HG02981 (cell line): ENCODE data around the gene NDST1.

ENCODE experiments used
- ATAC-seq: cut with Tn5 transposase; IDR thresholded peaks from one replicate; pipeline ENCODE4 v1.9.1; 2021; ENCODE audit warnings: mild to moderate bottlenecking, moderate library complexity; ENCODE audit not compliant: unreplicated experiment

Gene NDST1

GRCh38 chr5:150521939-150522503, 14.1 kb downstream of the NDST1 start:
- no peak for ATAC-seq

- no peak for ATAC-seq
These were observed 14.8 kb downstream of the NDST1 start for GRCh38 chr5:150522504-150523414.

DNA sequence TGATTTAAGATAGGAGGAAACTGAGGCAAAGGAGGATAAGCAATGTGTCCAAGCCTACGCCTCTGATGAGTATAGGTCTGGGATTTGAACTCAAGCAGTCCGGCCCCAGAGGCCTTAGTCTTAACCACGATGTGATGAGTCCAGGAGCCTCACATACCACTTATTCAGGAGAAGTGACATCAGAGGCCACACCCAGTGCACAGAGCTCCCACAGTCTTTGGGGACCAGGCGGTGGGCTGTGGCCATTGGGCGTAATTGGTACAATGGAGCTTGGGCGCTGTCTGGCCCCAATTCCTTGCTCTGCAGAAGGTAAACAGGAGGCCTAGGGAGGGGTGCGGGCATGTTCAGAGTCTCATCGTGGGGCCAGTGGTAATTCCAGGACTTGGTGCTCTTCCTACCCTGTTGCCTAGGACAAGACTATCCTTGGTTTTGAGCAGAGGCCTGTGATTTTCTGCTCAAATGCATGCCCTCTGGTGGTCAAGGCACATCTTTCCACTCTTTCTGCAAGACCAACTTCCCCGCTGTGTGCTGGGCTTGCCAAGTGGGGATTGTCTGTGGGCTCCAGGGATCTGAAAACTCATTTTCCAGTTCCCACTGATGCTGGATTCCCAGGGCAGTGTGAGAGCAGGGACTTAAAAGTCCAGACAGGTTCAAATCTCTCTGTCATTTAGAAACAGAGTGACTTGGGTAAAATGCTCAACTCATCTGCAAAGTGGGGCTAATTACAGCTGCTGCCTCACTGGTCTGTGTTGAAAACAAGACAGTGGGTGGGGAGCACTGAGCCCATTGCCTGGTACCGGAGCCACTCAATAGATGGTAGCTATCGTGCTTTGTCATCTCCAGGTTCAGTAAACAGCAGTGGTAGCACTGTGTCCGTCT, 15.8 kb downstream of the NDST1 start:
- ATAC-seq, result no peak

- no peak for ATAC-seq
These were observed 17.2 kb downstream of the NDST1 start for GRCh38 chr5:150525163-150525562.

GRCh38 chr5:150525781-150526180, 17.9 kb downstream of the NDST1 start:
- ATAC-seq, result no peak

DNA sequence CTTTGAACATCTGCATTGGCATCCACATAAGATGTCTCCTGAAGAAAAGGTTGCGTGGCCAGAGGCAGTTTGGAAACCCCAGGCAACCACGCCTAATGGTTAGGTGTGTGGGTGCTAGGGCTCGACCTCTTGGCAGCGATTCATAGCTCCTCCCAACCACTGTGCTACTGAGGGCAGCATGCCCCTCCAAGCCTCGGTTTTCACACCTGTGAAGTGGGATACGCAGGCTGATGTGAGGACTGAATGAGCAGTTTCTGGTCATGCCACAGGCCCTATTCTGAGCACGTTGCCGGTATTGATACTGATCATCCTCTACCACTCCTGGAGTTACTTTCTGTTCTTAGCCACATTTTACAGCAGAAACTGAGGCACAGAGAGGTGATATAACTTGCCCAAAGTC, 19.1 kb downstream of the NDST1 start:
- ATAC-seq, result no peak

- ATAC-seq, result no peak
These were observed 19.9 kb downstream of the NDST1 start for GRCh38 chr5:150527808-150528207.

DNA sequence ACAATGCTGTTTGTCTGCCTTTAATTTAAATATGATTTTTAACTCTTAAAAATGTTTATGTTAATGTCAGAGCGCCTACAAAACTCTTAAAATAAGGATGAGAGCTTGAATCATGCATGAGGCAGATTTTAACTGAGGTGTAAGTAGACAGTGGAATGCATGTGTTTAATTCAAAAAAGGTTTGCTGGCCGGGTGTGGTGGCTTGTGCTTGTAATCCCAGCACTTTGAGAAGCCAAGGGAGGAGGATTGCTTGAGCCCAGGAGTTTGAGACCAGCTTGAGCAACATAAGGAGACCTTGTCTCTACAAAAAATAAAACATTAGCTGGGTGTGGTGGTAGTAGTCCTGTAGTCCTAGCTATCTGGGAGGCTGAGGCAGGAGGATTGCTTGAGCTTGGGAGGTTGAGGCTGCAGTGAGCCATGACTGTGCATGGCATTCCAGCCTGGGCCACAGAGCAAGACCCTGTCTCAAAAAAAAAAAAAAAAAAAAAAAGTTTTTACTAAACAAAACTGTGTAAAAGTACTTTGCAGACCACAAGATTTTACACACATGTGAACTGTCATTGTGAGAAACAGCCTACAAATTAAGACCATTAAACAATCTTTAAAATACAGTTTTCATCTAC, 21.1 kb downstream of the NDST1 start:
- no peak for ATAC-seq

- ATAC-seq, result no peak
These were observed 21.6 kb downstream of the NDST1 start for GRCh38 chr5:150529555-150529954.

GRCh38 chr5:150530423-150530822, 22.5 kb downstream of the NDST1 start:
- no peak for ATAC-seq

DNA sequence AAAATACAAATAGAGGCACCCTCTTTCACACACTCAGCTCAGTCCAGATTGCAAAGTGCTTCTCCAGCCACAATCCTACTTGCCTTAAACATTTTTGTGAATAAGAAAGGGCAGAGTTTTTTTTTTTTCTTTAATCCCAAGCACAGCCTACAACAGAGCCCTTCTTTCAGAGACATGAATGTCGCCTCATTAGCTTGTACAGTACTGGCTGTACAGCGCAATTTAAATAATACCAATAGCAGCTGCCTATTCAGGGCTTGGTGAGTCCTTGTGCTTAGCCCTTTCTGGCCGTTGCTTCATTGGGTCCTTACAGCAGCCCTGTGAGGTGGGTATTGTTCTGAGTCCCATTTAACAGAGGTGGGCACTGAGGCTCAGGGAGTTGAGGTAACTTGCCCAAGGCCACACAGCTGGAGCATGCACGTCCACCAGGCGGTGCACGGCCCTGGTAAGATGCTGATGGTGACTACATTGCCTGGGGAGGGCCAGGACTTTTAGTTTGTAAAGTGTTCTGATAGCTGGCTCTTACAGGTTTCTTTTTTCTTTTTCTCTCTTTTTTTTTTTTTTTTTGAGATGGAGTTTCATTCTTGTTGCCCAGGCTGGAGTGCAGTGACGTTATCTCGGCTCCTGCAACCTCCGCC, 23.1 kb downstream of the NDST1 start:
- no peak for ATAC-seq

DNA sequence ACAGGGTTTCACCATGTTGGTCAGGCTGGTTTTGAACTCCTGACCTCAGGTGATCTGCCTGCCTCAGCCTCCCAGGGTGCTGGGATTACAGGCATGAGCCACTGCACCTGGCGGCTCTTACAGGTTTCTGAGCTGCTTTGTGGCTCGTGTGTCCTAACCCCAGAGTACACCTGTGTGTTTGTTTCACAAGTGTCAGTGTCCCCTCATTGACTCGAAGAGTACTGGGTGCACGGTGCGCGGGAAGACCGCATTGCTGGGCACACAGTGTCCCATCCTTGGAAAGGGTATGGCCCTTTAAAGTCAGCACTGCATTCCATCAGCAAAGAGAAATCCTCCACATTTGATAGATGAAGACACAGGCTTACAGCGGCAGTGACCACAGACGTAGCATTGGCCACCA, 23.8 kb downstream of the NDST1 start:
- ATAC-seq, result no peak

DNA sequence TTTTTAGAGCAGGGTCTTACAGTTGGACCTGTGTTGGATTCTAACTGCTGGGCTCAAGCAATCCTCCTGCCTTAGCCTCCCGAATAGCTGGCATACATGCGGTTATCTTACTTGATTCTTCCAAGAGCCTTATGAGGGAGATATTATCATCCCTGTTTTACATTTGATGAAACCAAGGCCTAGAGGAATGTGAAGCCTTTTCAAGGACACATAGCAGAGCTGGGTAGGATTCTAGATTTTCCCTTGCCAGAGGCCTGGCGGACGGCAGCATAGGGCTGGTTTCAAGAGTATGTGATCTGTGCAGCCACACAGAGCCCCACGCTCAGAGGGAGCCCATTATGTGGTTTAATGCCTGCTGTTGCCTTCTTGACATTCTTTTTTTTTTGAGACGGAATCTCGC, 24.2 kb downstream of the NDST1 start:
- no peak for ATAC-seq

DNA sequence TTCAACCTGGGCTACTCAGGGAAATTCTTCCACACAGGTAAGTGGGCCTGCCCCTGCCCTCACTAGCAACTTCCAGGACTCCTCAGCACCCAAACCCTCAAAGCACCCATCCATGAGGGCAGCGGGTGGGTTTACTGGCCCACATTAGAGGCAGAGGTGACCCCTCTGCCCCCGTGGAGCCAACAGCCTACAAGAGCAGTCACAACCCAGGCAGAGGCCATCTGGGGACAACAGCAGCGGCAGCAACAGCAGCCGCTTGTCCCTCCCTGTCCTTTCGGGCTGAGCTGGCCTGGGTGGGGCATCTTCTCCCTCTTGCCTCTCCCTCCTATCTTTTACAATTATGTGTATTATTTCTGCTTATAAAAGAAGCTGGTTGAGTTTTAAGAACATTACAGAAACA, 25.1 kb downstream of the NDST1 start:
- no peak for ATAC-seq

DNA sequence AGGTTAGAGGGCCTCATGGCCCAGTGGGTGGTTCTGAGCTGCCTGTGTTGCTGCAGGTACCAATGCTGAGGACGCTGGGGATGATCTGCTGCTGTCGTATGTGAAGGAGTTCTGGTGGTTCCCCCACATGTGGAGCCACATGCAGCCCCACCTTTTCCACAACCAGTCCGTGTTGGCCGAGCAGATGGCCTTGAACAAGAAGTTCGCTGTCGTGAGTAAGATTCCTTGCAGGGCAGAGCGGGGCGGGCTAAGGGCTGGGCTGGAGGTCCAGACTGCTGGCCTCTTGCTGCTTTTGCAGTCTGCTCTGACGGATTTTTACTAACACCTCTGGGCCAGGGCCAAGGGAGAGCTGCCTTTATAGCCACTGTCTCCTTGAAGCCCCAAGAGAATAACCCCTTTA, 26.9 kb downstream of the NDST1 start:
- no peak for ATAC-seq

- no peak for ATAC-seq
These were observed 27.7 kb downstream of the NDST1 start for GRCh38 chr5:150535611-150536010.

- ATAC-seq, result no peak
These were observed 30.3 kb downstream of the NDST1 start for GRCh38 chr5:150538007-150538917.

- no peak for ATAC-seq
These were observed 31.3 kb downstream of the NDST1 start for GRCh38 chr5:150539206-150539605.

DNA sequence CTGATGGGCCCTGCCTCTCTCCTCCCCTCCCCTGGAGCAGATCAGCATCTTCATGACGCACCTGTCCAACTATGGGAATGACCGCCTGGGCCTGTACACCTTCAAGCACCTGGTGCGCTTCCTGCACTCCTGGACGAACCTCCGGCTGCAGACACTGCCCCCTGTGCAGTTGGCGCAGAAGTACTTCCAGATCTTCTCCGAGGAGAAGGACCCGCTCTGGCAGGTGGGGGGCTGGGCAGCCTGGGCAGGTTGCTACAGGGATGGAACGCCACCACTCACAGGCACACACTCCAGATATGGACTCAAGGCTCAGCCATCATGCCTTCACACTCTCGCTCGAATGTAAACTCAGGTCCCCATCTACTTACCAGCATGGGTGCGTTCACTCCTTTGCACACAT, 32.1 kb downstream of the NDST1 start:
- ATAC-seq, result no peak
